HG03457 (cell line): Measurements from ENCODE around the gene OARD1.
"Not testable (repeated sequence)": the region's sequence is repeated elsewhere in the genome, so short reads cannot be mapped to it uniquely, and the experiment has no call there.

Experiments
- ATAC-seq: cut with Tn5 transposase; IDR thresholded peaks from one replicate; pipeline ENCODE4 v1.9.1; 2021; ENCODE audit warnings: moderate number of reproducible peaks; ENCODE audit not compliant: unreplicated experiment

OARD1 gene

GRCh38 chr6:41071923-41072835 lies at the start of gene OARD1:
TSS of gene OARD1 (minus strand) at chr6:41072356. CDS start at chr6:41071634, 722 bp downstream.
- peak; percentile 58 for ATAC-seq

GRCh38 chr6:41120058-41120457 lies 47.9 kb upstream of the OARD1 start:
- no peak for ATAC-seq

GRCh38 chr6:41119508-41119907 lies 47.4 kb upstream of the OARD1 start:
- ATAC-seq, result no peak

GRCh38 chr6:41115027-41115426 lies 42.9 kb upstream of the OARD1 start:
- not testable (repeated sequence) for ATAC-seq

- ATAC-seq, result no peak
These were observed 38.9 kb upstream of the OARD1 start for GRCh38 chr6:41111017-41111416.

GRCh38 chr6:41103847-41104246 lies 31.7 kb upstream of the OARD1 start:
- ATAC-seq, result no peak

- ATAC-seq, result no peak
These were observed 28.7 kb upstream of the OARD1 start for GRCh38 chr6:41100871-41101287.

GRCh38 chr6:41098366-41098765 lies 26.2 kb upstream of the OARD1 start:
- ATAC-seq, result no peak

- ATAC-seq, result no peak
These were observed 25.4 kb upstream of the OARD1 start for GRCh38 chr6:41097467-41098090.

- no peak for ATAC-seq
These were observed 21.6 kb upstream of the OARD1 start for GRCh38 chr6:41093729-41094128.

GRCh38 chr6:41092421-41093140 lies 20.4 kb upstream of the OARD1 start:
- ATAC-seq, result no peak

GRCh38 chr6:41090841-41091761 lies 18.9 kb upstream of the OARD1 start:
- ATAC-seq, result no peak

GRCh38 chr6:41088451-41088850 lies 16.3 kb upstream of the OARD1 start:
- no peak for ATAC-seq

- no peak for ATAC-seq
These were observed 13.0 kb upstream of the OARD1 start for GRCh38 chr6:41085182-41085581.

GRCh38 chr6:41083072-41083471 lies 10.9 kb upstream of the OARD1 start:
- ATAC-seq, result no peak

GRCh38 chr6:41080621-41081020 lies 8.5 kb upstream of the OARD1 start:
- ATAC-seq, result no peak

- no peak for ATAC-seq
These were observed 6.9 kb upstream of the OARD1 start for GRCh38 chr6:41079080-41079479.

GRCh38 chr6:41078101-41078500 lies 5.9 kb upstream of the OARD1 start:
- no peak for ATAC-seq

- no peak for ATAC-seq
These were observed 5.4 kb upstream of the OARD1 start for GRCh38 chr6:41077536-41077935.
